ENCODE measurements around the gene CLCN7. TPM values are rescaled to one million over a fixed set of nuclear protein-coding genes. Genes with fewer than 3 reads are reported as not detected.

The CLCN7 gene
- total RNA-seq, 1 experiment from 2014 or later = 64.0 TPM

GRCh38 chr16:1518626-1519135 lies 43.9 kb upstream of the CLCN7 start:
- H3K79me2 ChIP-seq (ENCODE audit: insufficient read depth, low read length) = no peaks in the 10 kb centered on the region
- H3K4me3 ChIP-seq (replicated peaks in 1 of 2; ENCODE audit: low read depth in 1 of 2, low read length in 2 of 2) = no peak overlapping the region
- no peaks in the 10 kb centered on the region for H3K9me2 ChIP-seq (ENCODE audit: insufficient read depth)
- no peaks in the 10 kb centered on the region for H3K4me1 ChIP-seq (ENCODE audit: control insufficient read depth in 1 of 2, insufficient read depth in 2 of 2, low read length in 2 of 2)
- H3K9ac ChIP-seq (ENCODE audit: low read length) = no peak overlapping the region
- no peaks in the 10 kb centered on the region for H3K27me3 ChIP-seq (ENCODE audit: insufficient read depth, low read length)
- no peaks in the 10 kb centered on the region for H4K20me1 ChIP-seq (ENCODE audit: insufficient read depth)
- CTCF ChIA-PET = no interaction called here
- no TSS peak for BruUV-seq (replicated peaks)
- no peaks in the 10 kb centered on the region for H3K9me3 ChIP-seq (ENCODE audit: control insufficient read depth in 1 of 2, insufficient read depth in 1 of 2, low read depth in 1 of 2, low read length in 2 of 2)
- intact Hi-C loops (cut with micrococcal nuclease) = no loop called here
- no peaks in the 10 kb centered on the region for H3K36me3 ChIP-seq (ENCODE audit: control insufficient read depth in 1 of 2, insufficient read depth in 2 of 2, low read length in 2 of 2)
- RAD21 ChIA-PET (ENCODE audit: low non-redundant PET in 1 of 2, low total read pairs in 2 of 2, uncharacterized antibody in 2 of 2, unreplicated experiment in 2 of 2) = no interaction called here
- TF ChIP-seq ZFX (IDR thresholded peaks at IDR 0.05) (no peak), POLR2A (IDR thresholded peaks at IDR 0.05; ENCODE audit: borderline replicate concordance, extremely low read depth, insufficient read depth, insufficient read length) (no peak)
- no peak for DNase-seq (ENCODE audit: low read depth, low spot score)
- no peak overlapping the region for H2AFZ ChIP-seq (ENCODE audit: low read depth, low read length, poor library complexity, severe bottlenecking)
- no peak for ATAC-seq
- no peak overlapping the region for H3K4me2 ChIP-seq (ENCODE audit: low read length)
- H3K27ac ChIP-seq (ENCODE audit: low read depth, low read length) = no peak overlapping the region
- POLR2A ChIA-PET = no interaction called here

- RAD21 ChIA-PET (ENCODE audit: low non-redundant PET in 1 of 2, low total read pairs in 2 of 2, uncharacterized antibody in 2 of 2, unreplicated experiment in 2 of 2) = no interaction called here
- Histone ChIP-seq H3K9me2 (ENCODE audit: insufficient read depth) (no peaks in the 10 kb centered on the region), H2AFZ (ENCODE audit: low read depth, low read length, poor library complexity, severe bottlenecking) (no peak overlapping the region), H3K27me3 (ENCODE audit: insufficient read depth, low read length) (no peaks in the 10 kb centered on the region), H3K36me3 (ENCODE audit: control insufficient read depth in 1 of 2, insufficient read depth in 2 of 2, low read length in 2 of 2) (no peaks in the 10 kb centered on the region), H3K9me3 (ENCODE audit: control insufficient read depth in 1 of 2, insufficient read depth in 1 of 2, low read depth in 1 of 2, low read length in 2 of 2) (no peaks in the 10 kb centered on the region), H3K4me2 (ENCODE audit: low read length) (no peak overlapping the region), H4K20me1 (ENCODE audit: insufficient read depth) (no peaks in the 10 kb centered on the region), H3K9ac (ENCODE audit: low read length) (no peak overlapping the region), H3K27ac (ENCODE audit: low read depth, low read length) (no peak overlapping the region), H3K4me3 (replicated peaks in 1 of 2; ENCODE audit: low read depth in 1 of 2, low read length in 2 of 2) (no peak overlapping the region), H3K4me1 (ENCODE audit: control insufficient read depth in 1 of 2, insufficient read depth in 2 of 2, low read length in 2 of 2) (no peaks in the 10 kb centered on the region), H3K79me2 (ENCODE audit: insufficient read depth, low read length) (no peaks in the 10 kb centered on the region)
- POLR2A ChIA-PET = no interaction called here
- ATAC-seq (no peak), DNase-seq (ENCODE audit: low read depth, low spot score) (no peak)
- no peak for TF ChIP-seq ELF1 (IDR thresholded peaks at IDR 0.05; ENCODE audit: borderline replicate concordance, low read depth)
- no peak for TF ChIP-seq SIN3A (IDR thresholded peaks at IDR 0.05; ENCODE audit: low read depth)
- no peak for TF ChIP-seq MAX (IDR thresholded peaks at IDR 0.05)
- BruUV-seq (replicated peaks) = no TSS peak
- CTCF ChIA-PET = no interaction called here
- intact Hi-C loops (cut with micrococcal nuclease) = no loop called here
Measured at GRCh38 chr16:1514507-1514906, 39.7 kb upstream of the CLCN7 start.
